SIG-M5 (cell line): ENCODE data around the gene OLFM4.
"Not testable (repeated sequence)": the region's sequence is repeated elsewhere in the genome, so short reads cannot be mapped to it uniquely, and the experiment has no call there.

Source experiments
- DNase-seq: peaks from one replicate; lab custom pipeline; 2025; lab: John Stamatoyannopoulos, UW

OLFM4 gene

GRCh38 chr13:53028637-53029203 lies at the start of gene OLFM4:
TSS of gene OLFM4 (plus strand) at chr13:53028813. CDS start at chr13:53028837, 24 bp downstream.
- DNase-seq: no peak

GRCh38 chr13:52978989-52979388 lies 49.6 kb upstream of the OLFM4 start:
- DNase-seq: no peak

GRCh38 chr13:52980695-52981094 lies 47.9 kb upstream of the OLFM4 start:
- no peak for DNase-seq

- no peak for DNase-seq
These were observed 44.8 kb upstream of the OLFM4 start for GRCh38 chr13:52983836-52984235.

- no peak for DNase-seq
These were observed 43.7 kb upstream of the OLFM4 start for GRCh38 chr13:52984881-52985363.

GRCh38 chr13:52991344-52992020 lies 37.1 kb upstream of the OLFM4 start:
- no peak for DNase-seq

- DNase-seq: no peak
These were observed 36.5 kb upstream of the OLFM4 start for GRCh38 chr13:52992110-52992509.

- no peak for DNase-seq
These were observed 34.6 kb upstream of the OLFM4 start for GRCh38 chr13:52994051-52994450.

GRCh38 chr13:52994865-52995264 lies 33.7 kb upstream of the OLFM4 start:
- no peak for DNase-seq

GRCh38 chr13:52995946-52996345 lies 32.7 kb upstream of the OLFM4 start:
- DNase-seq: no peak

- no peak for DNase-seq
These were observed 30.4 kb upstream of the OLFM4 start for GRCh38 chr13:52997951-52998876.

GRCh38 chr13:52999093-52999696 lies 29.4 kb upstream of the OLFM4 start:
- no peak for DNase-seq

- no peak for DNase-seq
These were observed 27.0 kb upstream of the OLFM4 start for GRCh38 chr13:53001444-53002225.

- DNase-seq: no peak
These were observed 24.0 kb upstream of the OLFM4 start for GRCh38 chr13:53004573-53004972.

- no peak for DNase-seq
These were observed 23.0 kb upstream of the OLFM4 start for GRCh38 chr13:53005626-53006025.

- DNase-seq: no peak
These were observed 20.7 kb upstream of the OLFM4 start for GRCh38 chr13:53007872-53008271.

GRCh38 chr13:53010374-53011105 lies 18.1 kb upstream of the OLFM4 start:
- no peak for DNase-seq

GRCh38 chr13:53012707-53013106 lies 15.9 kb upstream of the OLFM4 start:
- no peak for DNase-seq

GRCh38 chr13:53013113-53013512 lies 15.5 kb upstream of the OLFM4 start:
- no peak for DNase-seq

- not testable (repeated sequence) for DNase-seq
These were observed 14.6 kb upstream of the OLFM4 start for GRCh38 chr13:53014018-53014417.
